ENCODE results near the gene KSR1.

GRCh38 chr17:27451906-27452305, 4.3 kb upstream of the KSR1 start:
- TF ChIP-seq CTCF (IDR thresholded peaks at IDR 0.05; ENCODE audit: low read depth, low read length) (no peak), EZH2phosphoT487 (IDR thresholded peaks at IDR 0.05; ENCODE audit: low read depth) (no peak)

Data from OCI-LY3 (cell line).